HG03575 (cell line): ENCODE measurements around the gene AKT3.

Experiments used
- ATAC-seq: cut with Tn5 transposase; IDR thresholded peaks from one replicate; pipeline ENCODE4 v1.9.1; 2021; ENCODE audit not compliant: unreplicated experiment, insufficient number of reproducible peaks, low FRiP score; ENCODE audit errors: extremely low read depth

The AKT3 gene

GRCh38 chr1:243549791-243550190 is 300.3 kb downstream of the AKT3 start:
- ATAC-seq = no peak

- ATAC-seq = no peak
Observed at GRCh38 chr1:243549108-243549507, 300.9 kb downstream of the AKT3 start.

GRCh38 chr1:243548516-243548915 is 301.5 kb downstream of the AKT3 start:
- ATAC-seq = no peak

DNA sequence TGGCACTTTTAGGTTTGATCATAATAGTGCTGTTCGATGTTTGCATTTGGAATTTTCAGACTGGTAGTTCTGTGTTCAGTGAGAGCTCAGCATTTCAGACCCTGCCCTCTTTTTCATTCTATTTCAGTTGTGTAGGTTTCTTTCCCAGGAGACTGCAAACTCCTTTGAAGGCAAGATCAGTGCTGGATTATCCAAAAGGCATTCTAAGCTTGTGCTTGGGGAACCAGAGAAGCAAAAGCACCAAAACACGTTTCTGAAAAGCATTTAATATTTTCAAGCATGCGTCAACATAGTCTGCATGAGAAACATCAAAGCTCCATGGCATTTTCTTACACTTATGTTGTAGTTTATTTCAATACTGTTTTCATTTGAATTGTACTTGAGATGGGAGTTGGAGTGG is 302.2 kb downstream of the AKT3 start:
- no peak for ATAC-seq

DNA sequence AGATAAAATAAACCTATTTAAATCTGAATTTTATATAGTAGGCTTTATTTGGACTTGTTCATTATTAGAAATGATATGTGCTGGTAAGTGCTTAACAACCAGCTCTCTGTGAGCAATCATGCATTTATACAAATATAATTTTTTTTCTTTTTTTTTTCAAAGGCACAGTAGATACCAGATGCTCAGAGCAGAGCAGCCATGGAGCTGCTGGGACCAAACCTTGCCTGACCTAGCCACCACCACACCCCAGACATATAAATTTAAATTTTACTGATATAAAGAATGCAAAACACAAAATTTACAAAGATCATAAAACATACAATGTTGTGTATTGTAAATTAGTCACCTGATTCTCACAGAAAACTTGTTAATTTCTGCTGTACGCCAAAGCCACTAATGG is 303.6 kb downstream of the AKT3 start:
- ATAC-seq = no peak

GRCh38 chr1:243543501-243543900 is 306.5 kb downstream of the AKT3 start:
- ATAC-seq = no peak

- ATAC-seq = no peak
Observed at GRCh38 chr1:243542739-243543415, 307.2 kb downstream of the AKT3 start.

GRCh38 chr1:243539636-243540035 is 310.4 kb downstream of the AKT3 start:
- no peak for ATAC-seq

DNA sequence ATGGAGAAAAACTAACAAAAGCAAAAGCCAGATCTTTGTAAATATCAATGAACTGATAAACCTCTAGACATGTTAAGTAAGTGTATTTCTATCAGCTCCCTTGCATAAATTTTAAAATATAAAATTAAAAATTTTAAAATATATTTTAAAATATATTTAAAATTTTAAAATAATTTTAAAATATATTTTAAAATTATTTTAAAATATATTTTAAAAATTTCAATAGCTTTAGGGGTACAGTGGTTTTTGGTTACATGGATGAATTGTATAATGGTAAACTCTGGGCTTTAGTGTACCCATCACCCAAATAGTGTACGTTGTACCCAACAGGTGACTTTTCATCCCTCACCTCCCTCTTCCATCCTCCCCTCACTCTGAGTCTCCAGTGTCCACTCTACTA is 315.0 kb downstream of the AKT3 start:
- ATAC-seq = no peak

DNA sequence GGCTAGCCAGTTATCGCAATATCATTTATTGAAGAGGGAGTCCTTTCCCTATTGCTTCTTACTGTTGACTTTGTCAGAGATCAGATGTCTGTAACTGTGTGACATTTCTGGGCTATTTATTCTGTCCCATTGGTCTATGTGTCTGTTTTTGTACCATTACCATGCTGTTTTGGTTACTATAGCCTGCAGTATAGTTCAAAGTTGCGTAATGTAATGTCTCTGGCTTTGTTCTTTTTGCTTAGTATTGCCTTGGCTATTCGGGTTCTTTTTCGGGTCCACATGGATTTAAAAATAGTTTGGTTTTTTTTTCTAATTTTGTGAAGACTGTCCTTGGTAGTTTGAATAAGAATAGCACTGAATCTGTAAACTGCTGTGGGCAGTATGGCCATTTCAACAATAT is 320.5 kb downstream of the AKT3 start:
- no peak for ATAC-seq

- no peak for ATAC-seq
Observed at GRCh38 chr1:243528459-243529121, 321.5 kb downstream of the AKT3 start.

- ATAC-seq = no peak
Observed at GRCh38 chr1:243526180-243526579, 323.9 kb downstream of the AKT3 start.

DNA sequence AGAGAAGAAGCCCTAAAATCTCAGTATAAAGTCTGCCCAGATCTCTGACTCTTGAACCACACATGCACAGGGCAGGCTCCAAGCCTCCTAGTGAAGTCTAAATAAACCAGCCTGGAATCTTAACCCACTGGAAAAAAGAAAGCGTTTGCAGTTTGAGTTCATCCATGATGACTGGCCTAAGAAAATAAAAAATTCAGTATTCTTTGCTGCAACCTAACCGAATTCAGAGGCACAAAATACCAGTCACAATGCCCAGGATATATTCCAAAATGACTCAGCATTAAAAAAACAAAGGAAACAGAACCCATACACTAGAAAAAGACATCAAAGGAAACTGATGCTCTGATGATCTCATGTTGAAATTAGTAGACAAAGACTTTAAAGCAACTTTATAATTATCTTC is 325.0 kb downstream of the AKT3 start:
- ATAC-seq = no peak

- no peak for ATAC-seq
Observed at GRCh38 chr1:243523766-243524165, 326.3 kb downstream of the AKT3 start.

- ATAC-seq = no peak
Observed at GRCh38 chr1:243520831-243521230, 329.2 kb downstream of the AKT3 start.

DNA sequence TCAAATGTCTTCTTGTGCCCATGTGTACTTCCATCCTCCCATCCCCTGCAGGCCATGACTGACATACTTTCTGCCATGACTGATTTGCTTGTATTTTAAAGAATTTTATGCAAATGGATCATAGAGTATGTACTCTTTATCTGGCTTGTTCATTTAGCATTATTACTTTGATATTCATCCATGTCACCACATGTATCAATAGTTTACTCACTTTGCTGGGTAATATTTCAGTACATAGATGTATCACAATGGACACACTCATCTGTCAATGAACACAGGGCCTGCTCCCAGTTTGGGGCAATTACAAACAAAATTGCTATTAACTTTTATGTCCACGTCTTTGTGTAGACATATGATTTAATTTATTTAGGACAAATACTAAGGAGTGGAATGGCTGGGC is 335.1 kb downstream of the AKT3 start:
- ATAC-seq = no peak

DNA sequence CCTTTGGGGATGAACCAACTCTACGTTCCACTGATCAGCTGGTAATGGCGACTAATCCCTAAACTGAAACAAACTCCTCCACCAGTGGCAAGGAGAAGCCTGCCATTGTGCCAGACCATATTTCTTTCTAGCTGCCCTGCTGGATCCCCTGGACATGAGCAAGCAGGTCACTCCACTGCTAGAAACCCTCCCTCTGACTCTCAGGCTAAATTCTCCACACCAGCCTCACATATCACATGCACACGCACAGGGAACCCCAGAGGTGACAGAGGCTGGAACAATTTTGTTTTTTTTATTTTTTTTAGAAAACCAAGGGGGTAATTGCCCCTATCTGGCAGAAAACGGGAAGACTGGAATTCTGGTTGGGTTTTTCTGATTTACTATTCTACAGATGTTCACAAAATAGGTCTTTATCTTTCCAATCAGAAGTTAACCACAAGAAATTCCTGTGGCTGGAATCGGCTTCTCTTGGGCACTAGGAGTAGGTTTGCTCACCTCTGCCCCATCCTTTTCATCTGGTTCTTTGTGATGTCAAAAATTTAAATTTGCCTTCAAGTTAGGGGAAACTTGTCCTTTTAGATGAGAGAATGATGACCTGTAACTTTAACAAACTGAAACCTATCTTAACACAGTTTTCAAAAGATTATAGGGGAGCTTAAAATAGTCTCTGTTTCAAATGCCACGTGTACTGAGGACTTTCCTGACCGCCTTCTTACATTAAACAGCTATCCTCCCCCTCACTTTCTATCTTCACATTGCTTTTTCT is 336.1 kb downstream of the AKT3 start:
- ATAC-seq = no peak

DNA sequence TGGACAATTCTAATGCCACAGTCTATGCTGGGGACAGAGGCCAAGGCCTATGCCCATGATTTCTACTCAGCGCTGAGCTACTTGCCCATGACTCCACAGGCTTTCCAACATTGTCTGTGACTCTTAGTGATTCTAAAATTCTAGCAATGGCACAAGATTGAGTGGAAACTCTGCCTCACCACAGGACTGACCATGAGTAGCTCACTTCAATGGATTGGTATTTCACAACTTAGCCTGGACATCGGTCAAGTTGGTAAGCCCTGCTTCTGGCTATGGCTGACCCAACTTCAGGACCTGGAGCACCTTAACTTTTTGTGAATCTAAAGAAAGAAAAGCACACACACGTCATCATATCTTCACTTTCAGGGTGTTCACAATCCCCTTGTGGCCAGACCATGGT is 339.1 kb downstream of the AKT3 start:
- ATAC-seq = no peak

GRCh38 chr1:243508943-243509342 is 341.1 kb downstream of the AKT3 start:
- no peak for ATAC-seq

GRCh38 chr1:243508303-243508713 is 341.7 kb downstream of the AKT3 start:
- ATAC-seq = no peak
